HepG2 (cell line): ENCODE measurements around the gene CCL16. TPM values are rescaled to one million over a fixed set of nuclear protein-coding genes. Genes with fewer than 3 reads are reported as not detected.
"Not testable (repeated sequence)": the region's sequence is repeated elsewhere in the genome, so short reads cannot be mapped to it uniquely, and the experiment has no call there.

Source experiments
- ATAC-seq: fragments of 200-7000 bp; cut with Tn5 transposase; 3 replicates; pipeline ENCODE4 v1.9.1; 2020; ENCODE audit warnings: mild to moderate bottlenecking, moderate library complexity
- BruUV-seq: library from RNA; stranded (reverse); fragments of 400-500 nt; replicated peaks from 2 replicates; lab custom pipeline; 2021; lab: Mats Ljungman, UMichigan
- CTCF ChIA-PET: fragments of 300-600 bp; formaldehyde crosslinking; extraction: SDS; loops from one replicate; lab custom pipeline; 2021; ENCODE audit warnings: low total read pairs, inconsistent platforms, low intra/inter-chr PET ratio; lab: Yijun Ruan, JAX
- POLR2A ChIA-PET: fragments of 350-600 bp; sonication (Branson Sonifier 250); formaldehyde crosslinking; loops from one replicate; lab custom pipeline; 2020; ENCODE audit warnings: antibody characterized with exemption, inconsistent platforms; lab: Yijun Ruan, JAX
- DNase-seq: peaks from one replicate; pipeline ENCODE4 v3.0.0-alpha.2; 2015; ENCODE audit warnings: low spot score
- FAIRE-seq: peaks from 3 replicates; lab custom pipeline; 2011; peaks lifted over from hg19 to GRCh38; lab: Jason Lieb, UNC
- H2AFZ ChIP-seq: one replicate; pipeline ENCODE4 v1.6.1; 2011; ENCODE audit warnings: low read length, inconsistent platforms
- H3K27ac ChIP-seq: fragments of 300-600 bp; 3 replicates; pipeline ENCODE4 v1.8.0; 2011; ENCODE audit warnings: mixed run types, mild to moderate bottlenecking, mixed read lengths, low read length, inconsistent platforms; ENCODE audit not compliant: insufficient read depth; ENCODE audit errors: extremely low read length
- H3K27me3 ChIP-seq, 2 experiments: fragments of 200-600 bp in 1 of 2; 2 replicates in 1 of 2; 3 replicates in 1 of 2; pipeline versions ENCODE4 v1.6.0 to v1.8.0; 2011; ENCODE audit warnings: low read length in 2 of 2, mild to moderate bottlenecking in 2 of 2, moderate library complexity in 2 of 2, inconsistent platforms in 1 of 2; ENCODE audit not compliant: insufficient read depth in 2 of 2, control insufficient read depth in 1 of 2
- H3K36me3 ChIP-seq, 2 experiments: fragments of 200-600 bp in 1 of 2; replicated peaks in 1 of 2; 2 replicates in 1 of 2; 3 replicates in 1 of 2; pipeline versions ENCODE4 v1.5.1 to v1.8.0; 2011; ENCODE audit warnings: low read length in 2 of 2, inconsistent platforms in 1 of 2; ENCODE audit not compliant: insufficient read depth in 2 of 2, control insufficient read depth in 1 of 2
- H3K4me1 ChIP-seq: 2 replicates; pipeline ENCODE4 v1.5.1; 2012; ENCODE audit warnings: low read length, inconsistent platforms; ENCODE audit not compliant: insufficient read depth
- H3K4me2 ChIP-seq: 2 replicates; pipeline ENCODE4 v1.6.0; 2011; ENCODE audit warnings: low read depth, low read length, inconsistent platforms
- H3K4me3 ChIP-seq, 3 experiments: fragments of 200-600 bp in 1 of 3; sonication (generic), shearing (Covaris generic) in 1 of 3; replicated peaks in 1 of 3; 2 replicates each; pipeline ENCODE4 v1.5.1; 2011 to 2016; ENCODE audit warnings: low read length in 3 of 3, inconsistent platforms in 2 of 3, low read depth in 2 of 3, mild to moderate bottlenecking in 2 of 3, control low read depth in 1 of 3, mixed read lengths in 1 of 3; ENCODE audit not compliant: insufficient read depth in 1 of 3
- H3K79me2 ChIP-seq: one replicate; pipeline ENCODE4 v1.6.1; 2011; ENCODE audit warnings: low read length, inconsistent platforms; ENCODE audit not compliant: insufficient read depth
- H3K9ac ChIP-seq: 2 replicates; pipeline ENCODE4 v1.6.0; 2011; ENCODE audit warnings: mild to moderate bottlenecking, low read depth, low read length, inconsistent platforms; ENCODE audit not compliant: insufficient read depth
- H3K9me3 ChIP-seq: 2 replicates; pipeline ENCODE4 v1.5.1; 2012; ENCODE audit warnings: mild to moderate bottlenecking, low read length
- H4K20me1 ChIP-seq: 2 replicates; pipeline ENCODE4 v1.6.0; 2011; ENCODE audit warnings: inconsistent platforms, mild to moderate bottlenecking, low read length, moderate library complexity; ENCODE audit not compliant: insufficient read depth
- ATRX ChIP-seq: sonication (generic); formaldehyde crosslinking; IDR thresholded peaks from 2 replicates; pipeline ENCODE4 v1.4.0; 2020; ENCODE audit warnings: missing genetic modification reagents, borderline replicate concordance
- FOXJ3 ChIP-seq: sonication (generic); formaldehyde crosslinking; IDR thresholded peaks from 2 replicates; pipeline ENCODE4 v1.4.0; 2020; ENCODE audit warnings: missing genetic modification reagents, mild to moderate bottlenecking, borderline replicate concordance
- U2AF1 ChIP-seq: fragments of 200-400 bp; formaldehyde crosslinking; optimal IDR thresholded peaks from 2 replicates; pipeline ENCODE3; 2017; ENCODE audit warnings: mild to moderate bottlenecking, low read depth, low read length
- WGBS: methylation state at CpG from one replicate; pipeline ENCODE4 v1.1.6; 2017; ENCODE audit warnings: low lambda C conversion rate; 5-methylcytosine and 5-hydroxymethylcytosine counted together
- in situ Hi-C: cut with HindIII; loops from 2 replicates; pipeline ENCODE4 v1.10.0; 2017; ENCODE audit warnings: low pct_unique_long_range_greater_than_20kb; ENCODE audit not compliant: extremely low pct_ligation_motif_present
- intact Hi-C: fragments of 100-400 bp; cut with micrococcal nuclease; formaldehyde crosslinking; loops from one replicate; pipeline ENCODE4 v1.10.0; 2022; ENCODE audit not compliant: unreplicated experiment
- polyA plus RNA-seq, 8 experiments: library from polyadenylated mRNA; depleted of rRNA in 3 of 8; stranded (reverse) in 7 of 8; unstranded in 1 of 8; fragments of >200 nt; fragmentation: Illumina TruSeq in 4 of 8; extraction: Trizol in 4 of 8; gene quantifications; 2 replicates each; pipeline versions ENCODE4 v1.2.1 to v1.2.3, GENCODE V29; 2011 to 2016; ENCODE audit warnings: low read depth in 4 of 8, missing spikeins in 1 of 8, mixed read lengths in 1 of 8; ENCODE audit not compliant: insufficient read depth in 1 of 8
- total RNA-seq, 5 experiments: library from RNA; depleted of rRNA; stranded (reverse); fragments of >200 nt; fragmentation: Illumina TruSeq; extraction: Trizol; gene quantifications; 2 replicates each; pipeline ENCODE4 v1.2.3, GENCODE V29; 2016; ENCODE audit warnings: low read depth in 1 of 5
- TF ChIP-seq, protein P1 (sequence below): sonication (generic); formaldehyde crosslinking; IDR thresholded peaks from 2 replicates; pipeline ENCODE4 v1.4.0; 2020; ENCODE audit warnings: mild to moderate bottlenecking, missing genetic modification reagents

The CCL16 gene
- total and polyA plus RNA-seq, 2 of the 13 experiments (the other 11 are each of a cell fraction or from before 2014, with no cell fraction given): 2.0 to 14.7 TPM

DNA sequence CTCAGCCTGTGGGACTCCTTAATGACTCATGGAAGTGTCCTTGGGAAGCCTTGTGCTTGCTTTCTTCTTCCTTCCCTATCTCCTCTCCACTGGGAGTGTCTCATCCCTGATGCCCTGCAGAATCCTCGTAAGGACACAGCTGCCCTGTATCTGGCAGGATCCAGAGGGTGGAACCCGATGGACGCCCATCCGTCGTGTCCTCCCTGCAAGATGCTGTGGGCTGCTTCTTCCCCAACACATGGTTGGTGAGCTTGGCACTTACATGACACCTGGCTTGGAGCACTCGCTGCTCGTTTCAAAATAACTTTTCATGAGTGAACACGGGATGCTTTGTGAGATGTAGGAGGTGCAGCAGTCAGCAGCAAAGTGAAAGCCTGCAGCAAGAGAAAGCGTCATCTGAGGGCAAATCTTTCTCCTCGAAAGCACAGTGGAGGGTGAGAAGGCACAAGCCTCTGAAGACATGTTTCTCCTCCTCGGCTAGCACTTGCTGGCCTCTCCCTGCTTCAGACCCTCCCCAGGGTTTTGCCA, 16.8 kb upstream of the CCL16 start:
- no TSS peak for BruUV-seq
- Histone ChIP-seq H3K27ac (no peak overlapping the region), H3K9ac (no peak overlapping the region), H3K79me2 (peaks cover 20% of the 10 kb centered on the region), H4K20me1 (no peaks in the 10 kb centered on the region), H2AFZ (no peak overlapping the region), H3K27me3 (no peaks in the 10 kb centered on the region; a peak in 1 of 5 replicates), H3K9me3 (no peaks in the 10 kb centered on the region), H3K4me1 (peaks cover 54% of the 10 kb centered on the region), H3K4me2 (no peak overlapping the region), H3K4me3 (no peak overlapping the region), H3K36me3 (peaks cover 5 to 16% of the 10 kb centered on the region in 2 experiments; a peak in 4 of 5 replicates)
- no peak for FAIRE-seq
- ChIA-PET POLR2A (interaction anchor here (5.9 to 6.4 kb wide), 2 partner anchors 16 to 25 kb away, joined by 47 to 115 read pairs; partner anchors contain the start of gene CCL16), CTCF (no interaction called here)
- intact Hi-C loops: no loop called here
- ATAC-seq: no peak
- 95% methylated on average over 11 of the region's 11 CpGs for WGBS
- TF ChIP-seq ATRX (CRISPR knock-in tag) (no peak), FOXJ3 (CRISPR knock-in tag) (no peak), U2AF1 (no peak)
- TF ChIP-seq, protein P1, sequence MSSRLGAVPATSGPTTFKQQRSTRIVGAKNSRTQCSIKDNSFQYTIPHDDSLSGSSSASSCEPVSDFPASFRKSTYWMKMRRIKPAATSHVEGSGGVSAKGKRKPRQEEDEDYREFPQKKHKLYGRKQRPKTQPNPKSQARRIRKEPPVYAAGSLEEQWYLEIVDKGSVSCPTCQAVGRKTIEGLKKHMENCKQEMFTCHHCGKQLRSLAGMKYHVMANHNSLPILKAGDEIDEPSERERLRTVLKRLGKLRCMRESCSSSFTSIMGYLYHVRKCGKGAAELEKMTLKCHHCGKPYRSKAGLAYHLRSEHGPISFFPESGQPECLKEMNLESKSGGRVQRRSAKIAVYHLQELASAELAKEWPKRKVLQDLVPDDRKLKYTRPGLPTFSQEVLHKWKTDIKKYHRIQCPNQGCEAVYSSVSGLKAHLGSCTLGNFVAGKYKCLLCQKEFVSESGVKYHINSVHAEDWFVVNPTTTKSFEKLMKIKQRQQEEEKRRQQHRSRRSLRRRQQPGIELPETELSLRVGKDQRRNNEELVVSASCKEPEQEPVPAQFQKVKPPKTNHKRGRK (CRISPR knock-in tag): no peak
- DNase-seq: no peak
- in situ Hi-C loops: no loop called here

- intact Hi-C loops, H3K9me3 ChIP-seq, H3K27ac ChIP-seq, BruUV-seq, CTCF ChIA-PET, H3K4me2 ChIP-seq, H2AFZ ChIP-seq, DNase-seq, FAIRE-seq, H3K79me2 ChIP-seq, in situ Hi-C loops, H3K27me3 ChIP-seq, H3K9ac ChIP-seq, ATAC-seq, H4K20me1 ChIP-seq, H3K4me3 ChIP-seq: not testable (repeated sequence)
- Histone ChIP-seq H3K4me1 (peaks cover 61% of the 10 kb centered on the region), H3K36me3 (peaks cover 5 to 21% of the 10 kb centered on the region in 2 experiments; a peak in 4 of 5 replicates)
- POLR2A ChIA-PET: interaction anchor here (2.3 to 6.4 kb wide), 2 partner anchors 14 to 22 kb away, joined by 11 to 47 read pairs; partner anchors contain the start of gene CCL16
- WGBS: 69% methylated on average over 2 of the region's 2 CpGs
These were observed 14.0 kb upstream of the CCL16 start for GRCh38 chr17:35995346-35995745.
